GM21447 (cell line): ENCODE data around the gene GNAS.
"Not testable (repeated sequence)": the region's sequence is repeated elsewhere in the genome, so short reads cannot be mapped to it uniquely, and the experiment has no call there.

ENCODE experiments used
- ATAC-seq: cut with Tn5 transposase; IDR thresholded peaks from one replicate; pipeline ENCODE4 v1.9.1; 2021; ENCODE audit not compliant: unreplicated experiment

GNAS gene

GRCh38 chr20:58852543-58853271, at the start of gene GNAS:
Gene GNAS (plus strand): TSS chr20:58852716.
- no peak for ATAC-seq

DNA sequence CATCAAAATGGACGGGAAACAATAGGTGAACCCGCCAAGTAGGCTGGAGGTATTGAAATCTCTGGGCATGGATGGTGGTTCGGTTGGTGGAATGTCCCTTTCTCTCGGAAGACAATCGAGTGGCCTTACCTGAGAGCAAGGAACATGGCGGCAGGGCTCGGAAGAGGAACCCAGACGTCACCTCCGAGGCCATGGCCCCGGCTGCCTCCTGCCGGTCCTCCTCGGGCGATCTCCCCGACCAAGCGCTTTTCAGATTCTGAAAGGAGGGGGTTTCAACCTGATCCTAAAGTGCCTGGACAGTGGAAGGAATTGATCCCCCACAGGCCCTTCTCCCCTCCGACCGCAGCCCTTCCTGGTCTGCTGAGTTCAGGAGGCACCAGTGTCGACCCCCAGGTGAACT, 49.0 kb upstream of the GNAS start:
- ATAC-seq = no peak

- no peak for ATAC-seq
These were observed 44.7 kb upstream of the GNAS start for GRCh38 chr20:58807801-58808200.

GRCh38 chr20:58808271-58809046, 44.1 kb upstream of the GNAS start:
- ATAC-seq = no peak

DNA sequence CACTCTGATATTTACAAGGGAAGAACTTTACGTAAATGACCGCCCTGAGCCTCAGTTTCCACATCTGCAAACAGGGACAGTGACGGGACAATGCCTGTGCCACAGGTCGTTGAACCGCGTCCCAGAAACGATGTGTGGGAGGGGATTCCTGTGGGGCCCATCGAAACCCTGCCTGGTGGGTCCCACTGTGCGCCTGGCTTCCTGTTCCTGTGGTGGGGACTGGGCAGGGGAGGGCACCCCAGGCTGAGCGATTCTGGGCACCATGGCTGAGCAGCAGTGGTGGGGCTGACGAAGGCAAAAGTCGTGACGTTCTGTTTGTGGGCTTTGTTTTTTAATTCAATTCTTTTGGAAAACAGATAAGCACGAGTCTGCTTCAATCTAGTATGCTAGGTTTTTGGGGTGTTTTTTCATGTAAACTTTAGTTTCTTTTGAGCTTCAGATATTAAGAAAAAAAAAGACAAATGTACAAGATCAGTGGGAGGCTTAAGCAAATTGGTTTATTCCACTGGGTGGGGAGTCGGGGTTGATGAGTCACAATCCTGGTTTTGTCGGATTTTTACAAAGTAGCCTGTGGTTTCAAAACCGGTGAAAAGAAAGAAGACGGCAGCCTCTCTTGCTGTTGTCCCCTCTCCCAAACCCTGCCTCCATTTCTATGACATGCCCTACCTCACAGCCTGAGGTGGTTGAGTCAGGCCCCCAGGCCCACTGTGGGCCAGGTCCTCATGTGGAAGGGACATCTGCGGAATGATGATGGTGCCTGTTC, 42.2 kb upstream of the GNAS start:
- no peak for ATAC-seq

- ATAC-seq = no peak
These were observed 41.7 kb upstream of the GNAS start for GRCh38 chr20:58810879-58811250.

DNA sequence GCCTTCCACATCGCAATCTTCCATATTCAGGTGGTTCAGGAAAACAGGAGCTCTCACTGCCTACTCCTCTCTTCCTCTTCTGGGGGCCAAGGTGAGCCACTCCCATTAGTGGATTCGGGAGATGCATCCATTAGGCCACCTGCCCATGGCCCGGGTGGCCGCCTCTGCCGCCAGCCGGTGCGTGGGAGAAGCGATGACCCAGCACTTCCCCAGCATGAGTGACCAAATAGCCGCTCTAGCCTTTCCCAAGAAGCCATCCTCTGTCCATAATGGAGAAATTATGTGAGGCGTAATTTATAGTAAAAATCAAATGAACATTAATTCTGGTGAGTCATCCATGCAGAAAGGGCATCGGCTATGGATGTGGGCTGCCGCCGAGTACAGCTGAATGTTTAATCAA, 41.2 kb upstream of the GNAS start:
- no peak for ATAC-seq

GRCh38 chr20:58813369-58813768, 39.1 kb upstream of the GNAS start:
- ATAC-seq = no peak

DNA sequence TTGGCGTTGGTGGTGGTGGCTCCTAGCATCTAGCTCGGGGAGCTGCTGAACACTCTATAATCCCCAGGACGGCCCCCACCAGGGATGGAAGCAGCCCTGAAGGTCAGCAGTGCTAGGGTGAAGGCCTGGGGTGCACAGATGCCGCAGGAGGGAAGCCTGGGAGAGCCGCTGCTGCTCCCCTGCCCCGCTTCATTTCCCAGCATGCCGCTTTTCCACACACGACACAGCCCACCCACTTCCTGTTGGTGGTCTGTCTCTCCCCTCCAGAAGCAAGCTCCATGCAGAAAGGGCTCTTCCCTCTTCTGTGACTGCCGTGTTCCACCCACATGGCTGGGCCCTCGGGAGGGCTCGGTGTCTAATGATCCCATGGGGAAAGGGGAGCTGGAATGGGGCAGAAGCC, 37.1 kb upstream of the GNAS start:
- ATAC-seq = no peak

DNA sequence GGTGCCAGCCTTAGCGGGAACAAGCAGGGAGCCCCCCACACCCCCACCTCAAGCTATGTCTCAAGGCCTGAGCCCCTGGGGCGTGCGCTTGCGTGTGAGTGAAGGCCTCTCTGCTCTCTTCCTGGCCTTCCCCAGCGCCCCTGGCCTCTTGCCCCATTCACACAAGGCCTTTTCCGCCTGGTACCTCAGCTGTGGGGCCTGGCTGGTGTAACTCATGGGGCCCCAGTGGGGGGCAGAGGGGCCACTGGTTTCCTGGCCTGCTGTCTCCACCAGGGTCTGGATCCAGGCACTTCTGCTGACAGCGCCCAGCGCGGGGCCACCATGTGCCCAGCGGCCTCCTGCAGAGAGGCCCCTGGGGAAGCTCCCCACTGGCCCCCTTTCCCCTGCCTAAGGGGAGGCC, 36.5 kb upstream of the GNAS start:
- no peak for ATAC-seq

- no peak for ATAC-seq
These were observed 35.4 kb upstream of the GNAS start for GRCh38 chr20:58816957-58817651.

- no peak for ATAC-seq
These were observed 34.8 kb upstream of the GNAS start for GRCh38 chr20:58817748-58818147.

DNA sequence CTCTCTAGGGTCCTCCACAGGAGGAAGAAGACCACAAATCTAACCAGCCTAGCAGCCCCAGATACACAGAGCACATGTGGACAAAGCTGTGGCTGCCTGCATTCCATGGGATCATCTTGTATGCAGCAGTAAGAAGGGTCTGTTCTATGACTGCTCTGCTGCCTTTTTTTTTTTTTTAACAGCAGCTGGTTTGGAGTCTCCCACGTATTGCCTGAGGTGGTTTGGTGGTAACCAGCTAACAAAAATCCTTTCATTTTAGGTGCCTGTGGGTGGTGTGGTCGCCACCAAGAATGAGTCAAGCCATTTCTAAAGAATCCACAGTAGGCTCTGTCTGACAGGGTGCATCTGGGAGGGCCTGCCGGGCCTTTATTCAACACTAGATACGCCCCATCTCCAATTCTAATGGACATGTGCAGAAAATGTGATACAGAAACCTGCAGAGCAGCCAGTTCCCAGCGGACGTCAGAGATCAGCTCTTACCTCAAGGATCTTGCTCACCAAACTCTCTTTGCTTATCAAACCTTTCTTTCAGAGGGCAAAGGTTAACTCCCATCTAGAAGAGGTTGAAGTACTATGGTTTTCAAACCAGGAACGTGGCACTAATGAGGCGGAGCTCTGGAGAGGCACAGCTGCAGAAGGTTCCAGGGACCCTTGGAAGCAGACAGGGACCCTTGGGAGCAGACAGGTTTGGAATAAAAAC, 33.8 kb upstream of the GNAS start:
- no peak for ATAC-seq

DNA sequence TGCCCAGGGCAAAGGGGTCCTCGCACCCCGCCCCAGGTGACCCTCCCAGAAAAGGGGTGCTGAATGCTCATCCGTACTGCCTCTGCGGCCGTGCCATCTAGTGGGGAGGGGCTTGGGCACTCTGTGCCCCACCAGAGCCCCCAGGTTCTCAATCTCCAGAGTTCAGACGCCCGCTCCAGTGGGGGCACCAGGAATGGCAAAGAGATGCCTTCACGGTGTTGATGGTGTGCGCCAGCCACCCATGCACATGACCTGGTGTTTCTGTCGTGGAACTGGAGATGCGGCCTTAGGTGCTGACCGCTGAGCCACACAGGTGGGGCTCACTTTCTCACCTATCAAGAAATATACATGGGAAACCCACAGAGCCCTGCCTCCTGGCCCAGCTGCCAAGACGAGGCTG, 32.6 kb upstream of the GNAS start:
- no peak for ATAC-seq

GRCh38 chr20:58820515-58820914, 32.0 kb upstream of the GNAS start:
- ATAC-seq = not testable (repeated sequence)

DNA sequence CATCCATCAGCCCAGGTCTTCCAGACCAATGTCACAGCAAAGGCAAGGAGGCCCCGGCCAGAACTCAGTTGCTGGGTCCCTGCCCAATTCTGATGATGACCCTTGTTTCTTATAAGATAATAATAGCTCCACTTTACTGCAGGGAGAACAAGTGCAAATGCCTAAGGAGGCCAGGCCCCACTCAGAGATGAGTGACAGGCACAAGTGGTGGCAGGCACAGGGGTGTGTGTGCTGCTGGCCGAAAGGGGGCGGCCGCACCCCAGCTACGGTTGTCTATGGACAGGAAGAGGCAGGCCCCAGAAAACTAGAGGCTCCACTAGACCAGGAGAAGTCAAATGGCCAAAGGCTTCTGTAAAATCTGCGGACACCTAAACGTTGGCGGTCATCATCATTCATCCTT, 30.4 kb upstream of the GNAS start:
- ATAC-seq = no peak

GRCh38 chr20:58822748-58823730, 29.5 kb upstream of the GNAS start:
- ATAC-seq = no peak

DNA sequence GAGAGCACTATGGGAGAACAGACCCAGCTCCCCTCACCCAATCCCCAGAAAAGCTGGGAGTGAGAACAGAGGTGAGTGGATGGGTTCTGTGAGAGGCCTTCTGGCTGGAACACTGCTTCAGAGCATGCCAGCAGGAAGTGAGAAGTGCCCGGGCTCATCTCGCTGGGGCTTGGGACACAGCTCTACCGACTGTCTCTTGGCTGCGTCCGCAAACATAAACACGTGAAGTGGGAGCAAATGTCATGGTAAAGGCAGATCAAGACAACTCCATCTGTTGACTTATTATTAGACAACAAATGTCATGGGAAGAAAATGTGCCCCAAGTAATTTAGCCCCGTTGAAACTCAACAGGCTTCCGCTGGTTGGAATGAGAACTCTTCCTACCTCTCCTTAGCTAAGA, 27.7 kb upstream of the GNAS start:
- no peak for ATAC-seq

DNA sequence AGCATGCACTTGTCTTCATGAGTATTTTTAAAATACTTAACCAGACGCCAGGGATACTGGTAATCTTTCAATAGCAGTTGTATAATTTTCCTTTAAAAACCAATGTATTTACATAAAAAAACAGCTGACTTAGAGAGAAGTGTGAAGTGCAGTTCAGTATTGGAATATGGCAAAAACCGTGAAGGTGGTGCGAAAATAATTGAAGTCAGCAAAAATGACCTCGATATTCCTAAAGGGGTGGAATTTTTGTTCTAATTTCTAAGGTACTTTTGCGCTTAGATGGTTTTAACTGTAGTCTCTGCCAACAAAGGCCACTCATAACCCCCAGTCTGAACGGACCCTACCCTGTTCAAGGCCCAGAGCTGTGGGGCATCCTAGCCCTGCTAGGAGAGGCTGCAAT, 27.1 kb upstream of the GNAS start:
- ATAC-seq = no peak

- no peak for ATAC-seq
These were observed 26.2 kb upstream of the GNAS start for GRCh38 chr20:58826271-58826670.
